ENCODE results near the gene AGTPBP1.

- no peak for TF ChIP-seq ZNF274 (IDR thresholded peaks at IDR 0.05; ENCODE audit: low read depth, low read length)
- no peak for TF ChIP-seq SUZ12 (IDR thresholded peaks at IDR 0.05; ENCODE audit: extremely low read depth, insufficient read depth, insufficient read length)
Observed at GRCh38 chr9:85667374-85667773, 74.4 kb downstream of the AGTPBP1 start.
